COR-L47 (cell line): ENCODE data around the gene UGT2B15.
"Not testable (repeated sequence)": the region's sequence is repeated elsewhere in the genome, so short reads cannot be mapped to it uniquely, and the experiment has no call there.

Source experiments
- DNase-seq: peaks from one replicate; lab custom pipeline; 2025; lab: John Stamatoyannopoulos, UW

The UGT2B15 gene

GRCh38 chr4:68670479-68670939 lies at the start of gene UGT2B15:
Gene UGT2B15, minus strand, starts transcription at chr4:68670652. Its CDS starts 34 bp downstream, at chr4:68670618.
- not testable (repeated sequence) for DNase-seq

DNA sequence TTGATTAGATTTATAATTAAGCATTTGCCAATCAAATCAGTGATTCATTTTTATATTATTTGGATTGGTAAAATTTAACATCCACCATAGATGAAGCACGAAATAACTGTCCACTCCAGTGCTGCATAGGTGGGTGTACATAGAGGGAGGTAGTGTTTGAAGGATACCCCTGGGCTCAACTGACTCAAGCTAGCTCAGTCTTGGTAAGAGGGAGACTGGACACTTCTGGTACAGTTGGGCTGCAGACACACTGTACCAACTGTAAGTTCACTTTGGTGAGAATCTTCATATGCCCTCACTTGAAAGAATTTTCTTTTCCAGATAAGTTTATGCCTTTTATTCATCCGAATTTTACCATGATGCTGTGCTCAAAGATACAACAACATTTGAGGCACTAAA lies 48.6 kb upstream of the UGT2B15 start:
- no peak for DNase-seq

DNA sequence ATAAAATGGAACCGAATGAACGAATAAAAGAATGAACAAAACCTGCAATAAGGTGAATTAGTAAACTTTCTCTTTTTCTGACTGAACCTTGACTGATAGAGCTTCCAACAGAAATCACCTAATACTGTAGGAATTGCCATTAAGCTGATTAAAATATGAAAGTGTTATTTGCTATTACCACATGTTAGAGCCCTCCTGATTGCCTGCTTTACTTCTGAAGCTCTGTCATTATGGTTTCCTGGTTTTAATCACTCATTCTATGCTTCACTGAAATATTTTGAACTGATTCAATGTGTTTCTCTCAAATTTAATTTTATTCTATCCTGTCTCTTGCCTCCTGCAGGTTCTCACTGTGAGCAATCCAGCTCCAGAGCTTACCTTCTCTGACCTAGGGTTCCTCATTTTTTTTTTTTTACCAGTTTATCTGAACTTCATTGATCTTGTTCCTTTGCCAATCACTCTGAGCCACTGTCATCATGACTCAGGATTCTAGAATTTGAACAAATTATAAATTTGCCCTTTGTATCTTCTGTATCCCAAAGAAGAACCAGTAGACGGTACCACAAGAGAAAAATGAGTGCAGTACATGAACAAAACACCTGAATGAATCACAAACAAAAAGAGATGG lies 48.1 kb upstream of the UGT2B15 start:
- no peak for DNase-seq

GRCh38 chr4:68717999-68718398 lies 47.5 kb upstream of the UGT2B15 start:
- no peak for DNase-seq

GRCh38 chr4:68714400-68714799 lies 43.9 kb upstream of the UGT2B15 start:
- DNase-seq, result no peak

DNA sequence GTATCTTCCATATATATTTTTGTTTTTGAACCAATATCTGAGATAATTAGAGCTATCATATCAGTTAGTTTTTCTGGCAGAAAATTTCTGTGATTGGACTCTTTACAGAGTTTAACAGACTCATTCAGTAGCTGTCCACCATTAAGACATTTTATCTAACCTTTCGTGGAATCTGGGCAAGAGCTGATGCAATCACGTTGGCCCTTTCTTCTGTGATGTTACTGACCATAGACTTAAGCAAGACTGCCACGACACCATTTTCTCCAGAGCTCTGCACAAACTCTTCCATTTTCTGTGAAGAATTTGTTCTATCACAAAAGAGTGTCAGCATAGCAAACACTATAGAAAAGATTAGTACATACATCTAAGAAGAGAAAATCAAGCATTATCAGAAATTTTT lies 41.8 kb upstream of the UGT2B15 start:
- DNase-seq, result no peak

DNA sequence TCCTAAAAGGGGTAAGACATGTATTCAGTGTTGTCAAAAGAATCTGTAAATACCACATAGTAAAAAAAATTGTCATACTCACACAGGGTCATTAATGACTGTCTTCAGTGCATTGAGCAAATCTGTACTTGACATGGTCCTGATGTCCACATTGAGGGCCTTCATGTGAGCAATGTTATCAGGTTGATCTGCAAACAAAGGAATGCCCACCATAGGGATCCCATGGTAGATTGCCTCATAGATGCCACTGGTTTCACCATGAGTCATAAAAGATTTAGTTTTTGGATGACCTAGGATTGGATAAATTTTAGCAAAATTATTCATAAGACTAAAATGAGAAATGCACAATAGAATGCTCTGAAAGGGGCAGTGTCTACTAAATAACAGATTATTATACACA lies 38.1 kb upstream of the UGT2B15 start:
- DNase-seq, result no peak

DNA sequence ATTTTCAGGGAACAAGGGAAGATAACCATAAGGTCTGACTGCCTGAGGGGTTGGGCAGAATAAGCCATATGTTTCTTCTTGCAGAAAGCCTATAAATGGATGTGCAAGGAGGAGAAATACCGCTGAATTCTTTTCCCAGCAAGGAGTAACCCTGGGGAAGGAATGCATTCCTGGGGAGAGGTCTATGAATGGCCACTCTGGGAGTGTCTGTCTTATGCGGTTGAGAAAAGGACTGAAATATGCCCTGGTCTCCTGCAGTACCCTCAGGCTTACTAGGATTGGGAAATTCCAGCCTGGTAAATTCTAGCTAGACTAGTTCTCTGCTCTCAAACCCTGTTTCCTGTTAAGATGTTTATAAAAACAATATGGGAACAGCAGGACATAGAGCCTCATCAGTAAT lies 32.7 kb upstream of the UGT2B15 start:
- DNase-seq, result not testable (repeated sequence)

DNA sequence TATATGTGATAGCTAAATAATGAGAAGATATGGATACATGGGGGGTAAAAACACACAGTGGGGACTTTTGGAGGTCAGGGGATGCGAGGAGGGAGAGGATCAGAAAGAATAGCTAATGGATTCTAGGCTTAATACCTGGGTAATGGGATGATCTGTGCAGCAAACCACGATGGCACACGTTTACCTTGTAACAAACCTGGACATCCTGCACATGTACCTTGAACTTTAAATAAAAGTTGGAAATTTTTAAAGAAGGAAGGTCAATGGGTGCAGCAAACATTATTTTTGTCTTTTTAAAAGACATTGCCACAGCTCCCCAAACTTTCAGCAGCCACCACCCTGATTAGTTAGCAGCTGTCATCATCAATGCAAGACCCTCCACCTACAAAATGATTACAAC lies 29.7 kb upstream of the UGT2B15 start:
- DNase-seq, result no peak

- DNase-seq, result no peak
Observed at GRCh38 chr4:68693325-68694075, 23.0 kb upstream of the UGT2B15 start.

GRCh38 chr4:68691186-68691585 lies 20.7 kb upstream of the UGT2B15 start:
- no peak for DNase-seq

DNA sequence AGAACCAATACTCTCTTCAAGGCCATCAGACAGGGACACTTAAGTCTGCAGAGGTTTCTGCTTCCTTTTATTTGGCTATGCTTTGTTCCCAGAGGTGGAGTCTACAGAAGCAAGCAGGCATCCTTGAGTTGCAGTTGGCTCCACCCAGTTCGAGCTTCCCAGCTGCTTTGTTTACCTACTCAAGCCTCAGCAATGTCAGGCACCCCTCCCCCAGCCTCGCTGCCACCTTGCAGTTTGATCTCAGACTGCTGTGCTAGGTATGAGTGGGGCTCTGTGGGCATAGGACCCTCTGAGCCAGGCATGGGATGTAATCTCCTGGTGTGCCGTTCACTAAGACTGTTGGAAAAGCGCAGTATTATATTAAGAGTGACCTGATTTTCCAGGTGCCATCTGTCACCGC lies 12.6 kb upstream of the UGT2B15 start:
- DNase-seq, result no peak

- DNase-seq, result not testable (repeated sequence)
Observed at GRCh38 chr4:68681298-68681697, 10.8 kb upstream of the UGT2B15 start.

DNA sequence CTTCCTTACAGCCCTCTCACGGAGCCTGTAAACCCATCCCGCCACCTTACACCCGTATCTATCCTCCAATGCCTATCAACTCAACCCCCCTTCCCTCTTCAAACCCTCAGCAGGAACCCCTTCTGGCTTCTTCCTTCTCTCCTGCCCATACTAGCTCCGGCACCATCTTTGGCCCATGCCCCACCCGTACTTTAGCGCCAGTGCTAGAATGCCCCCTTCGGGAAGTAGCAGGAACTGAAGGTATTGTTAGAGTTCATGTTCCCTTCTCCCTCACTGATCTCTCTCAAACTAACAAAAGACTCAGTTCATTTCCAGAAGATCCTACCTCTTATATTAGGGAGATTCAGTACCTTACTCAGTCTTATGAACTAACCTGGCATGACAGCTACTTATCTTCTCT lies 2.7 kb upstream of the UGT2B15 start:
- no peak for DNase-seq

DNA sequence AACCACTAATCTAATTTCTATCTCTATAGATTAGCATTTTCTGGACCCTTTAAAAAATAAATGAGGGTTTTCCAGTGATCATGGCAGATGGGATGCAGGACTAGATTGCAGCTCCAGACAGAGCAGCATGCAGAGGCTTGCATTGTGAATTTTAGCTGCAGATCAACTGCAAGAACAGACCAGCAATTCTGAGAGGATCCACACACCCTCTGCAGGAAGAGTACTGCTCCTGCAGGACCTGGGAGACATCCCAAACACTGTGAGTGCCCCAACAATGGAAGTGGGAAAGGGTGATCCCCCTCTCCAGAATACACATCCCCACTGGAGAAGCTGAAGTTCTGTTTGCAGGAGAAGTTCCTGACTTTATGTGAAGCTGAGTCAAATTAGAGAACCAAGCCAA lies 765 bp upstream of the UGT2B15 start:
- peak; percentile 3 for DNase-seq

- DNase-seq, result not testable (repeated sequence)
Observed at GRCh38 chr4:68668537-68669163, 1.8 kb downstream of the UGT2B15 start.

DNA sequence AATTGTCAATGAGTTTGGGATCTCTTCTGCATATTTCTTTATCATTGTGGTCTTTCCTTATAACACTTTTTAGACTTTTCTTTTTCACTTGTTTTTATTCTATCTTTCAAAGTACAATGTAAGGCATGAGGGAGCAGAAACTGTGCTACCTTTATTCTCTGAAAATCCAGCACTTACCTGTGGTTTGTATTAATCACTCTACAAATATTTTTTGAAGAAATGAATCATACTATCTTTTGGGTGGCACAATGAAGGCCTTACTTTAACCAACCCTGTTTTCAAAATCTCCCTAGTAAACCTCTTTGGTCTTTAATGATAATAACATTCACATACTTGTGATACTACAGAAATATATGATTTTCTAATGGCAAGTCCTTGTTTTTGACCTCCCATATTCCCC lies 2.9 kb downstream of the UGT2B15 start:
- not testable (repeated sequence) for DNase-seq

- DNase-seq, result peak; percentile 23
Observed at GRCh38 chr4:68664721-68665120, 5.7 kb downstream of the UGT2B15 start.

DNA sequence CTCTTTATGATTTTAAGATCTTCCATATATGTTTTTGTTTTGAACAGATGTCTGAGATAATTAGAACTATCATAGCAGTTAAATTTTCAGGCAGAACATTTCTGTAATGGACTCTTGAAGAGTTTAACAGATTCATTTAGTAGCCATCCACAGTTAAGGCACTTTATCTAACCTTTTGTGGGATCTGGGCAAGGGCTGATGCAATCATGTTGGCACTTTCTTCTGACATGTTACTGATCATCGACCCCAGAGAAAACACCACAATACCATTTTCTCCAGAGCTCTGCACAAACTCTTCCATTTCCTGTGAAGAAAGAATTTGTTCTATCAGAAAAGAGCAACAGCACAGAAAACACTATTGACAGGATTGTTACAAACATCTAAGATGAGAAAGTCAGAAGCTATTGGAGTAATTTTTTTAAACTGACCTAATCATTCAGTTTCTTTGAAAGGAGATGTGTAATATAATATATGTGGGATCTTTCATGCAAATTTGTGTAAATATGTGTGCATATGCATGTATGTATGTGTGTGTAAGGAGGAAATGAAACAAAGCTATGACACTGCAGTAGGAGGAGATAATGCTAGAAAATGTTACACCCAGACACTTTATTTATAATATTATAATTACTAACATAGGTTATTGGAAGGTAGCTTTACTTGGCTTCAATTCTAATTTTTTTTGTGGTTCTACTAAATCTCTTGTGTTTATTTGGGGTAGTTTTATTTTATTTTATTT lies 7.4 kb downstream of the UGT2B15 start:
- not testable (repeated sequence) for DNase-seq

- no peak for DNase-seq
Observed at GRCh38 chr4:68658672-68659071, 11.8 kb downstream of the UGT2B15 start.

DNA sequence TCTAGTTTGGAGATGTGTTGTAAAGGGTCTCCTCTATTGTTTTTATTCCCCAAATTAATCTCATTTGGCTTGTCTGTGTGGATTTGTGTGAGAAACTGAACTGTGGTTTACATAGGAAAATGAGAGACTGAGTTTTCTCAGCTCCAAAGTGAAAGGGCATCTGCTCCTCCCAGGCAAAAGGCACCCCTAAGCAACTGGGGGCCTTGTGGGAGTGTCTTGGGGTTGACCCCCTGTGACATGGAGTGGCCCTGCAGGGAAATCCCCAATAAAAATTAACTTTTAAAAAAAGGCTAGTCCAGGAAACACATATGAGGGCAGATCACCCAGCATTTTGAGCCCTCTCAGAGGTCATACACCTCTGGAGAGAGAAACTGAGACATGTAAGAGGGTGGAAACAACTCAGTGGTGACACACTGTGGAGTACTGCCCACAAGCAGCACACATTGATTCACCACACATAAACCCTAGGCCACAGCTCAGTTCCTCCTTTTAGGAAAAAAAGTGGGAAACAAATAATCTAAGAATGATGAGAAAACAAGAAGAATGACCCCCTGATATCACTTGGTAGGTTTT lies 13.3 kb downstream of the UGT2B15 start:
- not testable (repeated sequence) for DNase-seq

DNA sequence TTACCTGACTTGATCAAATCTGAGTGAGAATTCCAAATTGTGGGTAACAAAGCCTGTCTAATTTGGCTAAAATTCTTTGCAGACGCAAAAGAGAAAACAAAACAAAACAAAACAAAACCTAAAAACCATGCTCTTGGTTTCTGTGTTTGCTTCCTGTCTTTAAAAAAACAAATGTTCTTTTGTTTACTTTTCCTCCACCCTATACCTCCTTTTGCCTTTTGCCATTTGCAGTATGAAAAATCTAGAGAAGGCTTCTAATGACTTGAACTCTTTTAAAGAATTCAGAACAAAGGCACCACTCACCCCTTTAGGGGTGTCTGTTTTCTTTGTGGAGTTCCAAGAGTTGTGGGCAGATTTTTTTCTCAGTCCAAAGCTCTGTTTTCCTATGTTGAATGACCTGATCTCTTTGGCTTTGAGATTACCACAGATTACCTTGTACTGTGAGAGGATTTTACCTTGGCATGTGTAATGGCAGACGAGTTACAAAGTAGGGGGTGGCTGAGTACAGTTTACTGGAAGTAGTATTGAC lies 13.9 kb downstream of the UGT2B15 start:
- not testable (repeated sequence) for DNase-seq
